ENCODE results near the gene NAA80. TPM values are rescaled to one million over a fixed set of nuclear protein-coding genes. Genes with fewer than 3 reads are reported as not detected.
A peak's percentile ranks its signal among the peaks of the same experiment; 100 is the strongest.

The NAA80 gene
- total and polyA plus RNA-seq, 2 of the 8 experiments (the other 6 are each of a cell fraction or from before 2014, with no cell fraction given), result 11.3 to 16.7 TPM

GRCh38 chr3:50303013-50303815 is 4.0 kb upstream of the NAA80 start, which contains the start of gene HYAL1:
HYAL1 (minus strand) TSS chr3:50303574; CDS start chr3:50302956, 618 bp downstream.
- Histone ChIP-seq H3K4ac (replicated peaks; ENCODE audit: insufficient read length, low read depth, low read length) (peak within 1 kb of the TSS; percentile 13), H3K79me1 (ENCODE audit: low read depth, low read length) (no peaks in the 10 kb centered on the region), H2BK120ac (replicated peaks; ENCODE audit: low read depth, low read length) (no peak within 1 kb of the TSS), H4K91ac (replicated peaks; ENCODE audit: insufficient read length, low read length) (peak within 1 kb of the TSS; percentile 12), H3K36me3 (ENCODE audit: control insufficient read depth in 2 of 4, insufficient read depth in 4 of 4, low read length in 3 of 4) (no peaks in the 10 kb centered on the region), H3K79me2 (ENCODE audit: control insufficient read depth in 1 of 2, insufficient read depth in 2 of 2, low read length in 2 of 2) (no peaks in the 10 kb centered on the region), H2BK15ac (ENCODE audit: low read length) (peak within 1 kb of the TSS; percentile 46; the same call in 1 of the 2 replicates), H3K56ac (replicated peaks; ENCODE audit: insufficient read length, low read depth, low read length) (peak within 1 kb of the TSS; percentile 14), H3K27ac (ENCODE audit: low read depth, low read length) (no peak within 1 kb of the TSS), H3K4me3 (ENCODE audit: extremely low read depth in 1 of 4, insufficient read depth in 2 of 4, low read depth in 3 of 4, low read length in 4 of 4) (peak within 1 kb of the TSS in 1 of 4 experiments; percentile 23; a peak in 1 of 8 replicates), H2BK5ac (ENCODE audit: low read depth, low read length) (peak within 1 kb of the TSS; percentile 32; the same call in 1 of the 2 replicates), H3K23ac (ENCODE audit: insufficient read length) (no peak within 1 kb of the TSS), H4K5ac (ENCODE audit: insufficient read length, low read depth, low read length) (no peak within 1 kb of the TSS), H3K18ac (ENCODE audit: extremely low read depth, low read length) (peak within 1 kb of the TSS; percentile 85), H2AFZ (ENCODE audit: low read length) (no peak within 1 kb of the TSS), H3K27me3 (replicated peaks in 1 of 4; ENCODE audit: control insufficient read depth in 3 of 4, extremely low read depth in 1 of 4, insufficient read depth in 3 of 4, low read length in 3 of 4) (no peaks in the 10 kb centered on the region), H2BK12ac (ENCODE audit: low read depth, low read length) (peak within 1 kb of the TSS; percentile 77; the same call in 1 of the 2 replicates), H4K8ac (ENCODE audit: extremely low read depth, insufficient read depth, low read length) (peak within 1 kb of the TSS; percentile 41), H4K20me1 (replicated peaks in 1 of 2; ENCODE audit: control insufficient read depth in 1 of 2, insufficient read depth in 2 of 2, low read length in 2 of 2) (no peaks in the 10 kb centered on the region), H3K4me2 (ENCODE audit: insufficient read depth in 1 of 2, low read depth in 2 of 2, low read length in 2 of 2) (peak within 1 kb of the TSS; percentile 43 to 44; a peak in 3 of 4 replicates), H3K9me3 (ENCODE audit: insufficient read depth in 2 of 2, low read depth in 1 of 2, low read length in 1 of 2) (peaks cover 6 to 16% of the 10 kb centered on the region in 2 experiments; a peak in 3 of 4 replicates), H2AK5ac (ENCODE audit: low read depth, low read length) (peak within 1 kb of the TSS; percentile 26; the same call in 1 of the 2 replicates), H3K4me1 (replicated peaks in 1 of 4; ENCODE audit: control insufficient read depth in 3 of 4, insufficient read depth in 4 of 4, low read length in 3 of 4) (peaks cover 0 to 25% (median 12%) of the 10 kb centered on the region in 4 experiments; a peak in 6 of 7 replicates), H2BK20ac (ENCODE audit: low read length) (no peak within 1 kb of the TSS), H3K9ac (replicated peaks in 1 of 4; ENCODE audit: extremely low read depth in 1 of 4, low read depth in 3 of 4, low read length in 3 of 4) (no peak within 1 kb of the TSS; a peak in 1 of 7 replicates), H3K23me2 (ENCODE audit: low read depth, low read length) (peaks cover 5% of the 10 kb centered on the region; the same call in 1 of the 2 replicates), H3K14ac (ENCODE audit: insufficient read length) (no peak within 1 kb of the TSS)
- ChIA-PET CTCF (ENCODE audit: partially characterized antibody) (interaction anchor here (0.8 to 3.6 kb wide), 9 partner anchors 9 to 50 kb away, joined by 3 to 24 read pairs (median 5); partner anchors contain the start of genes HYAL2 and IFRD2), POLR2A (ENCODE audit: partially characterized antibody) (interaction anchor here (1.0 to 11.3 kb wide), 4 partner anchors 11 to 39 kb away, joined by 3 to 149 read pairs (median 10); partner anchors contain the start of genes HYAL2, IFRD2 and TUSC2)
- peak; percentile 24 for FAIRE-seq
- DNase-seq (ENCODE audit: low read depth in 1 of 2, low spot score in 2 of 2), result peak in 1 of 2 experiments; percentile 85
- 64% methylated on average over 14 of the region's 14 CpGs; no CpG with 5 or more reads in 1 of the 2 experiments for WGBS, 2 experiments (ENCODE audit: extremely low coverage in 1 of 2, insufficient coverage in 1 of 2, insufficient read length in 1 of 2, insufficient replicate concordance in 2 of 2, low coverage in 1 of 2, low lambda C conversion rate in 2 of 2, missing lambda C conversion rate in 1 of 2)
- TF ChIP-seq TAF1 (IDR thresholded peaks at IDR 0.05; ENCODE audit: low read depth, low read length), result peak; percentile 58; the same call in 1 of the 2 replicates
- no peak for TF ChIP-seq YY1 (IDR thresholded peaks at IDR 0.05; ENCODE audit: low read depth, low read length)
- TF ChIP-seq CHD1 (IDR thresholded peaks at IDR 0.05; ENCODE audit: low read depth, low read length), result no peak
- no peak for TF ChIP-seq CBX8 (IDR thresholded peaks at IDR 0.05; ENCODE audit: borderline replicate concordance, low read depth, low read length)
- TF ChIP-seq BCL11A (IDR thresholded peaks at IDR 0.05; ENCODE audit: low read depth in 2 of 2, low read length in 2 of 2), result no peak
- TF ChIP-seq CTCF (IDR thresholded peaks at IDR 0.05; ENCODE audit: control extremely low read depth in 1 of 3, insufficient read depth in 1 of 3, low read depth in 1 of 3, low read length in 3 of 3), result peak in 2 of 3 experiments; percentile 39 to 41; a peak in 3 of 4 replicates
- no peak for TF ChIP-seq TAF7 (optimal IDR thresholded peaks at IDR 0.05; ENCODE audit: borderline replicate concordance, low read depth, low read length)
- TF ChIP-seq TBP (IDR thresholded peaks at IDR 0.05; ENCODE audit: low read depth, low read length), result peak; percentile 52; the same call in 1 of the 2 replicates

Data from H1 (cell line).